OCI-LY1 (cell line): ENCODE results near the gene SYNJ1.

ENCODE experiments used
- H2AFZ ChIP-seq: fragments of 200-600 bp; sonication (generic), shearing (Covaris generic); 2 replicates; pipeline ENCODE4 v1.6.0; 2014; ENCODE audit warnings: antibody characterized with exemption, mild to moderate bottlenecking, low read length
- H3F3A ChIP-seq: fragments of 200-600 bp; sonication (generic), shearing (Covaris generic); 2 replicates; pipeline ENCODE4 v1.6.0; 2014; ENCODE audit warnings: mild to moderate bottlenecking, antibody characterized with exemption, low read length, moderate library complexity; ENCODE audit not compliant: insufficient read depth
- H3K27ac ChIP-seq: fragments of 200-600 bp; sonication (generic); 2 replicates; pipeline ENCODE4 v1.5.1; 2014; ENCODE audit warnings: low read length, mixed run types, mild to moderate bottlenecking, low read depth; ENCODE audit not compliant: poor library complexity, severe bottlenecking
- H3K27me3 ChIP-seq: fragments of 200-600 bp; sonication (generic); 2 replicates; pipeline ENCODE4 v1.6.0; 2014; ENCODE audit warnings: antibody characterized with exemption, mild to moderate bottlenecking, low read length, moderate library complexity; ENCODE audit not compliant: insufficient read depth
- H3K36me3 ChIP-seq: fragments of 200-600 bp; sonication (generic); 2 replicates; pipeline ENCODE4 v1.6.1; 2014; ENCODE audit warnings: mild to moderate bottlenecking, antibody characterized with exemption, low read length, moderate library complexity, mixed read lengths; ENCODE audit not compliant: insufficient read depth
- H3K4me1 ChIP-seq: fragments of 200-600 bp; sonication (generic); 2 replicates; pipeline ENCODE4 v1.5.1; 2014; ENCODE audit warnings: mild to moderate bottlenecking, low read length, moderate library complexity; ENCODE audit not compliant: insufficient read depth, severe bottlenecking
- H3K4me2 ChIP-seq: fragments of 200-600 bp; sonication (generic), shearing (Covaris generic); 2 replicates; pipeline ENCODE4 v1.6.1; 2014; ENCODE audit warnings: low read length
- H3K4me3 ChIP-seq: fragments of 200-600 bp; sonication (generic); 2 replicates; pipeline ENCODE4 v1.5.1; 2014; ENCODE audit warnings: low read length, low read depth, mild to moderate bottlenecking, mixed read lengths; ENCODE audit not compliant: poor library complexity, severe bottlenecking
- H3K79me2 ChIP-seq: fragments of 200-600 bp; shearing (Covaris generic); 2 replicates; pipeline ENCODE4 v1.6.1; 2016; ENCODE audit warnings: mixed run types, low read length, mixed read lengths; ENCODE audit not compliant: insufficient read depth
- H3K9ac ChIP-seq: fragments of 200-600 bp; sonication (generic), shearing (Covaris generic); 2 replicates; pipeline ENCODE4 v1.6.1; 2014; ENCODE audit warnings: mild to moderate bottlenecking, low read length, mixed read lengths
- H3K9me2 ChIP-seq: fragments of 200-600 bp; sonication (generic), shearing (Covaris generic); 2 replicates; pipeline ENCODE4 v1.6.1; 2014; ENCODE audit warnings: low read depth, mild to moderate bottlenecking, low read length, mixed read lengths
- H3K9me3 ChIP-seq: fragments of 200-600 bp; shearing (Covaris generic); 2 replicates; pipeline ENCODE4 v1.6.1; 2014; ENCODE audit warnings: low read length, mixed read lengths
- H4K20me1 ChIP-seq: fragments of 200-600 bp; sonication (generic), shearing (Covaris generic); 2 replicates; pipeline ENCODE4 v1.6.0; 2016; ENCODE audit warnings: mild to moderate bottlenecking, low read length; ENCODE audit not compliant: insufficient read depth
- EZH2 ChIP-seq: fragments of 200-600 bp; sonication (generic), shearing (Covaris generic); IDR thresholded peaks from 2 replicates; pipeline ENCODE4 v1.8.0; 2017; ENCODE audit warnings: borderline replicate concordance, mixed run types, mild to moderate bottlenecking, antibody characterized with exemption, low read length, moderate library complexity, mixed read lengths
- TF ChIP-seq, protein P1 (sequence below): fragments of 200-600 bp; sonication (generic), shearing (Covaris generic); IDR thresholded peaks from 2 replicates; pipeline ENCODE4 v1.5.1; 2017; ENCODE audit warnings: mild to moderate bottlenecking, antibody characterized with exemption, low read length, moderate library complexity, mixed read lengths

The SYNJ1 gene

DNA sequence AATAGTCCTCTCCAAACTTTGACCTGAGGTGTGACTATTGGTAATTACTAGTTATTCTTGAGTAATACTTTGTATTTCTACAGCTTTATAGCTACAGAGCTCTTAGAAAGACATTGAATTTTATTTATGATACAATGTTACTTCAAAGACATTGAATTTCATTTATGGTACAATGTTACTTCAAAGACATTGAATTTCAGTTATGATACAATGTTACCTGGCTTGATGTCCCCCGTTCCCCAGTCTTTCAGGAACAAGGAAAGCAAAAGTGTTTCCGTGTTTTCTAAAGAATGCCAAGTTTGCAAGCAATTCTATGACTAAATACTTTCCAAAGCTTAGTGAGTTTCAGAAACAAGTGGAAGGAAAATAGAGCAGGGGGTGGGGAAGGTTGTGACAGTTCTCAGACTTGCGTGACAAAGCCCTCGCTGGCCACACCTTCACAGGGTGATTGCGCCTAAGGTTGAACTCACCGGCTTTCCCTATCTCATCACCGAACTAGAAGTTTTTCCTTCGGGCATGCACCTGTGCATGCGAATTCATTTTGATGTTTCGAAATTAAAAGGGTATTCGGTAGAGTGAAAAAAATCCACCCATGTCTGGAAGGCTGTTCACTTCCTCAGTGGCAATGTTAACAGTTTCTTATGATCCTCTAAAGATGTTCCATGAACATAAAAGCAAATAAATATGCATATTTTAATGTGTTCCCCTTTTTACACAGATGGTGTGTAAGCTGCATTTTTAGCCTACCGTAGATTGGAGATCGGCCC is 44.7 kb upstream of the SYNJ1 start:
- Histone ChIP-seq H3K36me3 (peaks cover 22% of the 10 kb centered on the region), H3K27me3 (no peaks in the 10 kb centered on the region), H3K4me3 (peak overlapping the region; percentile 96), H3K9ac (peak overlapping the region; percentile 77), H3K27ac (peak overlapping the region; percentile 81), H3K79me2 (peaks cover 37% of the 10 kb centered on the region), H3K9me3 (no peaks in the 10 kb centered on the region), H2AFZ (no peak overlapping the region), H3K4me2 (peak overlapping the region; percentile 74), H3K4me1 (peaks cover 33% of the 10 kb centered on the region), H3K9me2 (no peaks in the 10 kb centered on the region), H3F3A (no peaks in the 10 kb centered on the region), H4K20me1 (no peaks in the 10 kb centered on the region)
- TF ChIP-seq, protein P1, sequence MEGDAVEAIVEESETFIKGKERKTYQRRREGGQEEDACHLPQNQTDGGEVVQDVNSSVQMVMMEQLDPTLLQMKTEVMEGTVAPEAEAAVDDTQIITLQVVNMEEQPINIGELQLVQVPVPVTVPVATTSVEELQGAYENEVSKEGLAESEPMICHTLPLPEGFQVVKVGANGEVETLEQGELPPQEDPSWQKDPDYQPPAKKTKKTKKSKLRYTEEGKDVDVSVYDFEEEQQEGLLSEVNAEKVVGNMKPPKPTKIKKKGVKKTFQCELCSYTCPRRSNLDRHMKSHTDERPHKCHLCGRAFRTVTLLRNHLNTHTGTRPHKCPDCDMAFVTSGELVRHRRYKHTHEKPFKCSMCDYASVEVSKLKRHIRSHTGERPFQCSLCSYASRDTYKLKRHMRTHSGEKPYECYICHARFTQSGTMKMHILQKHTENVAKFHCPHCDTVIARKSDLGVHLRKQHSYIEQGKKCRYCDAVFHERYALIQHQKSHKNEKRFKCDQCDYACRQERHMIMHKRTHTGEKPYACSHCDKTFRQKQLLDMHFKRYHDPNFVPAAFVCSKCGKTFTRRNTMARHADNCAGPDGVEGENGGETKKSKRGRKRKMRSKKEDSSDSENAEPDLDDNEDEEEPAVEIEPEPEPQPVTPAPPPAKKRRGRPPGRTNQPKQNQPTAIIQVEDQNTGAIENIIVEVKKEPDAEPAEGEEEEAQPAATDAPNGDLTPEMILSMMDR = no peak
- TF ChIP-seq EZH2 = no peak

DNA sequence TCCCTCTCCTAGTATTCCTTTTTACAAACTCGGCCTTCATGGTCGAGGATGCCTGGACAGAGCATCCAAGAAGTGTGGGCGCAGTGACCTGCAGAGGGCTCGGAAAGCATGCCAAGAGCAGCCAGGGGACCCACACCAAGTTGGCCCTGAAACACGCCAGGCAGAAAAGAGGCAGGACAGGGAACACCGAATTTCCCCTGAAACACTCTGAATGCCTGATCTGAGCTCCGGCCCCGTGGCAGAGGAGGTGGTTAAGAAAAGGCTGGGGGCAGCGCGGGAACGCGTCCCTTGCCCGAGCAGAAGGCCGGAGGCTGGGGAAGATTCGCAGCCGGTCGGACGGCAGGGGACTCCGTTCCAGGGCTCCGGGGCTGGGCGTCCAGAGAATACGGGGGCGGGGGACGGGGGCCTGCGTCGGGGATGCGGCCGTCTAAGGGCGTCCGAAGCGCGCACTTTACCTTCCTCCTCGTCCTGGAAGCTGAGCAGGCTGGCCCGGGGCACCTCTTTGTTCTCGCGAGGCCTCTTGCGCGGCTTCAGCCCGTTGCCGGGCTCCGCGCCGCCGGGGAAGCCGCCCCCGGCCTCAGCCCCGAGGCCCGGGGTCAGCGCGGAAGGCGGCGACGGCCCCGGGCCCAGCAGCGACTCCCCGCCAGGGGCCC is 43.2 kb upstream of the SYNJ1 start:
- Histone ChIP-seq H3K79me2 (peaks cover 51% of the 10 kb centered on the region), H3K4me2 (peak overlapping the region; percentile 96), H4K20me1 (no peaks in the 10 kb centered on the region), H3K4me3 (peak overlapping the region; percentile 96), H3K9me2 (no peaks in the 10 kb centered on the region), H3K36me3 (peaks cover 37% of the 10 kb centered on the region), H3K9ac (peak overlapping the region; percentile 96), H3F3A (no peaks in the 10 kb centered on the region), H3K9me3 (no peaks in the 10 kb centered on the region), H3K4me1 (peaks cover 33% of the 10 kb centered on the region), H3K27ac (peak overlapping the region; percentile 66), H2AFZ (no peak overlapping the region), H3K27me3 (no peaks in the 10 kb centered on the region)
- no peak for TF ChIP-seq EZH2
- TF ChIP-seq, protein P1 = no peak

DNA sequence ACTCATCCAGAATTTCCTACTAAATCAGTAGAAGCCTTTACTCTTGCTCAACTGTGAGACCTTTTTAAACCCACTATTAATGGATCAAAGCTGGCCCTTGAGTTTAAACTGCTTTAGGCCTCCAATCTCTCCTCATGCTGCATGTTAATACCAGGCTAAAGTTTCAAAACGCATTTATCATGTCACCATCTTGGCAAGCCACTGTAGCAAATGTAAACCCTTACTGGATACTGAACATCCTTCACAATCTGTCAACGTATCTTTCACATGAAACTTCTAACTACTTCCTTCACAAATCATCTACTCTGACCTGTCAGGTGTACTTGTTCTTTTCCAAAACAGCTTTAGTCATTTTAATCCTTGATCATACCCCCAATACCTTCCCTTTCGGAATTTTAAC is 40.7 kb upstream of the SYNJ1 start:
- peak overlapping the region; percentile 96; the same call in 1 of the 2 replicates for H3K4me2 ChIP-seq

More for the DNA sequence above, 40.7 kb upstream of the SYNJ1 start:
- H3K9ac ChIP-seq = no peak overlapping the region
- H3K9me3 ChIP-seq = no peaks in the 10 kb centered on the region
- TF ChIP-seq, protein P1 = no peak
- TF ChIP-seq EZH2 = no peak
- no peaks in the 10 kb centered on the region for H4K20me1 ChIP-seq
- H3K9me2 ChIP-seq = no peaks in the 10 kb centered on the region
- H3F3A ChIP-seq = no peaks in the 10 kb centered on the region
- peaks cover 60% of the 10 kb centered on the region for H3K36me3 ChIP-seq
- no peak overlapping the region for H3K4me3 ChIP-seq
- H3K27me3 ChIP-seq = no peaks in the 10 kb centered on the region
- H3K4me1 ChIP-seq = peaks cover 33% of the 10 kb centered on the region
- peaks cover 65% of the 10 kb centered on the region for H3K79me2 ChIP-seq
- no peak overlapping the region for H2AFZ ChIP-seq
- no peak overlapping the region for H3K27ac ChIP-seq
